HG03439 (cell line): ENCODE results near the gene DCAF5.
"Not testable (repeated sequence)": the region's sequence is repeated elsewhere in the genome, so short reads cannot be mapped to it uniquely, and the experiment has no call there.

Experiments
- ATAC-seq: cut with Tn5 transposase; IDR thresholded peaks from one replicate; pipeline ENCODE4 v1.9.1; 2021; ENCODE audit warnings: mild to moderate bottlenecking, moderate library complexity; ENCODE audit not compliant: unreplicated experiment

Gene DCAF5

GRCh38 chr14:69073915-69074314 is 79.0 kb downstream of the DCAF5 start:
- no peak for ATAC-seq

GRCh38 chr14:69073429-69073828 is 79.5 kb downstream of the DCAF5 start:
- no peak for ATAC-seq

- ATAC-seq, result no peak
Measured at GRCh38 chr14:69072584-69072983, 80.3 kb downstream of the DCAF5 start.

DNA sequence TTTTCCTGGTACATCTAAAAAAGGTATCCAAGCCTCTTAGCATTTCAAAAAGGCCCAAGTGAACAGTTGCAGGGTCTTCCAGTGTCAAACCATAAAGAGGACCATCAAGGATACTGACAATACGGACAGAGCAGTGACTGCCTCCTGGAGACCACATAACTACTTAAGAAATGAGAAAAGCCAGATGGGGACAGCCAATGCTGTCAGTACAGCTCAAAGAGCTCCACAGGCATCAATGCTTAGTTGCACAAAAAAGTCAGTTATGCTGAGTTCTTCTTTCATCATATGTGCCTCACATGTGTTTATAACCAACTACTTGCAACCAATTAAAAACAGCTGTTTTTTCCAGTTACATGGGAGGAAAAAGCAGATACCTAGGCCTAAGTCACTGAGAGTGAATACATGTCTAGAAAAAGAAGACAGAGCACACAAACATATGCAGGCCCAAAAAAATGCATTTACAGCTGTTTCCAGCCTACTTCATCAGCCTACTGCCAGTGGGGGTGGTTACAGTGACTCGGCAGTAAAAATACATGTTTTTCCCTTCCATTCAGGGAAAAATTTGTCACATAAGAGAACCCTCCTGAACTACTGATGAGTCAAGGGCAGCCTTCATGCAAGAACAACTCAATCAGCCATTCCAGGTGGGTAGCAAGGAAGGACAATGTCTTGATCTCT is 84.0 kb downstream of the DCAF5 start:
- no peak for ATAC-seq

DNA sequence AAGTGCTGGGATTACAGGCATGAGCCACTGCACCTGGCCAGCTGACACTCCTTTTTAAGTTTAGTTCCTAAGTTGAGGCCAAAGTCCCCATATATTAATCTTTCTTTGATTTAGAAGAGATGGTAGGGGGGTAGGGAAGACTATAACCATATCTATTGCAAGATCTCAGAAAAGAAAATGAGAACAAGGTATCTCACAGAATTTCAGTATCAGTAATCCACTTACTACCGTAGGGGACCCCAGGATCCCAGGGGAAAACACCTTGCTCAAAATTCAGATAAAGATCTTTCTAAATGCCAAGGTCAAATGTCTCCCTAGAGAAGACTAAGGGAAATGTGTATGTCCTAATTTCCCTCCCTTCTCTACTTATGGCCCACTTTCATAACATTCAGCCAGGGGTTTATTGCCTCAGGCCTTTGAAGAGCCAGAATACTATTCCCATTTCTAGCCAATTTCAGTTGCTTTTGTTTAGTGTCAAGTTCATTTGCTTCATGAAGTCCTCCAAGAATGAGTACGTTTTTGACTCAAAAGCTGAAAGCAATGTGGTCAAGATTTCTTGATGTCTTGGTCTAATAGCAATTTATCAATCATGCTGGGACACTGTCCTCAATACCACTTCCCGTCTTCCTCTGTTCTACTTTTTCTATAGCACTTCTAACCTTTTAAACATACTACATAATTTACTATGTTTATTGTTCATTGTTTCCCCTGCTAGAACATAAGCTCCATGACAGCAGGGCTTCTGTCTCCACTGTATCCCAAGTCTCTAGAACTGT is 86.3 kb downstream of the DCAF5 start:
- ATAC-seq, result no peak

GRCh38 chr14:69065934-69066333 is 87.0 kb downstream of the DCAF5 start:
- not testable (repeated sequence) for ATAC-seq

- ATAC-seq, result no peak
Measured at GRCh38 chr14:69064596-69064995, 88.3 kb downstream of the DCAF5 start.

- no peak for ATAC-seq
Measured at GRCh38 chr14:69059658-69060623, 93.0 kb downstream of the DCAF5 start.

- no peak for ATAC-seq
Measured at GRCh38 chr14:69055999-69056788, 96.7 kb downstream of the DCAF5 start.

- ATAC-seq, result no peak
Measured at GRCh38 chr14:69055125-69055524, 97.8 kb downstream of the DCAF5 start.

DNA sequence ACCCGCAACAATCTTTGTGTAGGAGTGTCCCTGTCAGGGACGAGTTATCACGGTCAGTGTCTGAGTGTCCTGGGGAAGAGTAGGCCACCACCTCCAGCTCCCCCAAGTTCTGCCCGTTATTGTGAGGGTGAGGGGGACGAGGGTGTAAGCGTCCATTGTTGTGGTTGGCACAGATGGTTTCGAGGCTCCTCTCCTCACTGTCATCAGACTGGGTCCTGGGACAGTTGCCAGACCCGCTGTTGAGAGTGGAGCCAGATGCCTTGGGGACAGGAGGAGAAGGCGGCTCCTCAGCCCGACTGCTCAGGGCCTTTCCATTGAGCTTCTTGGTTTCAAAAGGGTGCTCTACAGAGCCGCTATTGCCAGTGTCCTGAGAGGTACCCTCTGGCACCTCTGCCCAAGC is 98.9 kb downstream of the DCAF5 start:
- ATAC-seq, result no peak

DNA sequence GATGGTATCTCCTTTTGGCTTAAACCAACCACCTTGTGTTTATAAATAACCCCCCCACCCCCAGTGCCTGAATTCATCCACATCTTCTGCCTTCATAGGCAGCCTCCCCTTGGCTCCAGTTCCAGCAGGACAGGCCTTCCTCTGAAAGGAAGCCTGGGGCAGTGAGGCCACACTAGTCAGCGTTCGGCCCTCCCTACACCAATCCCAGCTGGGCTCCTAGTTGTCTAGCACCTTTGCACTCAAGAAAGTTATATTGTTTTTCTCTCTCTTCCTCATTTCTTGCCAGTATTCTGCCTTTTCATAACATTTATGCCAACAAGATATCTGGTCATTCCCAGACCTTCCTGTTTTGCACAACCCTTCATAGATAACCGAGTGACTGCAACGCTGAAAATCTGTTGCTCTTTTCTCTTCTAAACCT is 100.7 kb downstream of the DCAF5 start:
- ATAC-seq, result no peak

DNA sequence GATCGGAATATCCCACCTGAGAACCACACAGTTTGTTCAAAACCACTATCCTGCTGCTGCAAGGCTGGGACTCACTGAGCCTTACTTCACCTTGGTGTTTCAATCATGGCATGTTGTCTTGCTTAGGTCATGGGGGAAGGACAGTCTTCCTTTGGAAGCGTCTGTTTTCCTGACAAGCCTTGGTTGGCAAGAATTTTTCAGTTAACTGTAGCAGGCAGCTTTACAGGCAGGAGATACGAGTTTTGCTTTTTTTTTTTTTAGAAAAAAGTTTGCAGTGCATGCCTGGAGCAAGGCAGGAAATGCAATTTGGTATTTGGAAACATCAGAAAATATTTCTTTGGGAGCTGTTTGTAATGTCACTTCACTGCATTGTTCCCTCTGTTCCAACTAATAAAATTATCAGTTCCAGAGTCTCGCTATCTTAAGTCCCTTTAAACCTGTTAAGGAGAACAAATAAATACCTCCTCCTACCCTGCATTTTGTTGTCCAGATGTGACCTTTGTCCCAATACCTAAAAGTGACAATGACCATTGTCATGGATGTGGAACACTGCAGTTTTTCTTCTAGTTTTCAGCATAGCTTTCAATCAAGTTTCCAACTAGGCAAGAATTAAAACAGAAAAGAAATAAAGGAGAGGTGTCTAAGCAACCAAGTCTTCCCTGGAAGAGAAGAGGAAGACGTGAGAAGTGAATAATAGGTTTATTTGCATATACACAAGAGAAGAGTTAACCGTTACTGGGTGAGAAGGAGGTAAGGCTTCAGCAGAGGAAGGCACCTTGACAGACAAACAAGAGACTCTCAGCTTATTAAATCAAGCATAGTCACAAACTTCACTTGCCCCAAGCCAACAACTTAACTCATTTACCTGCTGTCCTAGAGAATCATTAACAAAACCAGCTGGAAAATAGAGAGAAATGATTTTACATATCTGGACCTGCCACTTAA is 102.4 kb downstream of the DCAF5 start:
- ATAC-seq, result no peak

DNA sequence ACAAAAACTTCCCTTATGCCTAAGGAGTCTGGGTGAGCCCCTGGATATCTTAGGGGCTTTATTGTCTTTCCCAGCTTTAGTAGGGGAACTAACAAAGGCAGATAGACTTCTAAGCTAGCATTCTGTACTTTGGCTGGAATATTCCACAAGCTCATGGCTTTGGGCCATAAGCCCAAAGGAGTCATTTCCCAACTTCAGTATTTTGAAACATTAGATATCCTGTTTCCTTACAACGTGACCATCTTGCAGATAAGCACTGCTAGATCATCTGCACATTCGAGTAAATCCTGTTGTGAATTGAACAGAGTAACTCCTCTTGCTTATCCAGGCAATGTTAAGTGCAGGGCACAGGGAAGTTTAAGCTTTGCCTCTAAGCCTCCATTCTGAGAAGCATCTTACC is 103.2 kb downstream of the DCAF5 start:
- ATAC-seq, result no peak

GRCh38 chr14:69048456-69048855 is 104.5 kb downstream of the DCAF5 start:
- ATAC-seq, result no peak

DNA sequence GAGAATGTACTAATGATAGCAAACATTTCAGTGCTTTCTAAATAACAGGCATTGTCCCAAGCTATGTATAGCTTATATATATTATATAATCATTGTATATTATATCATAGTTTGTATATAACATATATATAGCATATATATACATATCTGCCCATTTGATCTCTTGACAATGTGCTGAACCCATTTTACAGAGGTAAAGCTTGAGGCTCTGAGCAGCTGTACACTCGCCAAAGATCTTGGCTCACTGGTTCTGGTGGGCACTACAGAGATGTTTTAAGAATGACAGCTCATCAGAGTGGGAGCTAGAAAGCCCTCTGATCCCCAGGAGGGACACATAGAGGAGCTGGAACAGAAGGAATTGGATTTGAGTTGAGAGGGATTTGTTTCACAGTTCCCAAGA is 105.7 kb downstream of the DCAF5 start:
- ATAC-seq, result no peak

DNA sequence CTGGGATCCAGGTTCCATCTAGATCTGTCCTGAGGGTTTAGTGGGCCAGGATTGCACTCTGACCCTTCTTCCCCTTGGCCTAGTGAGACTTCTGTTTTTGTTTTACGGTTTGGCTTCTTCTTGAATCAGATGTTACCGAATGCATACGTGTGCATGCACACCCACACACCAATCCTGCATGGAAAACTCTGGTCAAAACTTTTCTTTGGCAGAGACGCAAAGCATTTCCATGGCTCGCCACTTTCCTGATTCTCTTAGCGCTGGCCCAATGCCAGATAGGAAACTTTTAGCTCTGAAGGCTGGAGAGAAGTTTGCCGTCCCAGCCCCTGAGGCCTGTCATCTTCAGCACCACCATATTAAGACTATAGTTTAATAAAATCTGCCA is 106.5 kb downstream of the DCAF5 start:
- ATAC-seq, result no peak

- no peak for ATAC-seq
Measured at GRCh38 chr14:69045857-69046475, 107.0 kb downstream of the DCAF5 start.

DNA sequence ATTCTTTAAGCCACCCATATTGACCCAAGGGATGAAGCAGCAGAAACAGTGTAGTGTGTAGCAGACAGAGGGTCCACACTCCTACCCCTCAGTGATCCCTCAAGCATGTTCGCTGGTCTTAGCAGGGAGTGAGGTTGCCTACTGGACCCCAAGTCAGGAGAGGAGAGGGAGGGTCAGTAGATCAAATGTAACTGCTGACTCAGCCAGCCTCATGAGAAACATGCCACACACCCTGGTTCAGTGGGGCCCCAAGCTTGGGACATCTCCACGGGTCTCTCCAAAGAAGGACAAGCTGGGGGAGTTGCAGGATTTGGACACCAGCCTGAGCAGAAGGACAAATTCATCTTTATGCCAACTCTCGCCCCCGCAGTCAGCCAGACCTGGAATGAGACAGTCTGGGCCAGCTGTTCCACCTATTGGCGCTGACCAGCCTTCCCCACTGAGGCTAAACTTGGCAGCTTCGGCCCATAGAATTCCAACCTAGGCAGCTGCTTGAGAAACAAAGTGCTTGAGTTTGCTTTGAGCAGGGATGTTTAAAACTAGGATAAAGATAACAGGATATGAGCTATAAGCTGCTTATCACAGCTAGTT is 107.9 kb downstream of the DCAF5 start:
- no peak for ATAC-seq
